ENCODE measurements around the gene ETV5. TPM values are rescaled to one million over a fixed set of nuclear protein-coding genes. Genes with fewer than 3 reads are reported as not detected.

Gene ETV5
- total RNA-seq, 1 donor from 2014 or later, result 16.3 TPM

DNA sequence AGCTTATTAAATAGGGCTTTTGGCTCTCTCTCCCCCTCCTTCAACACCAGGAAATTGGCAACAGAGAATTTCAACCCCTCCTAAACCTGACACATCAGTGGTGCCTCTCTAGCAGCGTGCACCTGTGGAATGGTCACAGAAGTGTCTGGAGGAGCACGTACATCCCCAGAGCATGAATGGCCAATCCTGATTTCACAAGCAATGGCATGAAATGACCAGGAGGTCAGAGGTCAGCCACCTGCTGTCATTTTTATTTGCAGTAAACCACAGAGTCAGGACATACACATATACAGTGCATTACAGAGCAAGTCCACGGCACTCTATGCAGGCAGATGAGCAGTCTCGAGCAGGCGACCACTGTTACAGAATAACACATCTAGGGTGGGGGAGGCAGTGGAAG, 25.1 kb upstream of the ETV5 start:
- H3K9ac ChIP-seq, result no peak overlapping the region
- no peaks in the 10 kb centered on the region for H3K79me2 ChIP-seq (ENCODE audit: low read depth)
- no peaks in the 10 kb centered on the region for H3K36me3 ChIP-seq
- H4K20me1 ChIP-seq (ENCODE audit: low read depth), result no peaks in the 10 kb centered on the region
- no peak overlapping the region for H3K27ac Mint-ChIP-seq
- H3K4me1 ChIP-seq, result no peaks in the 10 kb centered on the region
- H3K4me1 Mint-ChIP-seq, result peaks cover 25% of the 10 kb centered on the region
- no peak overlapping the region for H3K27ac ChIP-seq
- no peak overlapping the region for H2AFZ ChIP-seq (replicated peaks)
- H3K4me3 ChIP-seq, result no peak overlapping the region
- no peak overlapping the region for H3K4me2 ChIP-seq
- no peaks in the 10 kb centered on the region for H3K9me3 ChIP-seq (ENCODE audit: low read depth)
- H3K36me3 Mint-ChIP-seq, result no peaks in the 10 kb centered on the region
- H3K27me3 Mint-ChIP-seq (ENCODE audit: insufficient read depth, low read depth), result peaks cover 10% of the 10 kb centered on the region
- TF ChIP-seq, protein P1, sequence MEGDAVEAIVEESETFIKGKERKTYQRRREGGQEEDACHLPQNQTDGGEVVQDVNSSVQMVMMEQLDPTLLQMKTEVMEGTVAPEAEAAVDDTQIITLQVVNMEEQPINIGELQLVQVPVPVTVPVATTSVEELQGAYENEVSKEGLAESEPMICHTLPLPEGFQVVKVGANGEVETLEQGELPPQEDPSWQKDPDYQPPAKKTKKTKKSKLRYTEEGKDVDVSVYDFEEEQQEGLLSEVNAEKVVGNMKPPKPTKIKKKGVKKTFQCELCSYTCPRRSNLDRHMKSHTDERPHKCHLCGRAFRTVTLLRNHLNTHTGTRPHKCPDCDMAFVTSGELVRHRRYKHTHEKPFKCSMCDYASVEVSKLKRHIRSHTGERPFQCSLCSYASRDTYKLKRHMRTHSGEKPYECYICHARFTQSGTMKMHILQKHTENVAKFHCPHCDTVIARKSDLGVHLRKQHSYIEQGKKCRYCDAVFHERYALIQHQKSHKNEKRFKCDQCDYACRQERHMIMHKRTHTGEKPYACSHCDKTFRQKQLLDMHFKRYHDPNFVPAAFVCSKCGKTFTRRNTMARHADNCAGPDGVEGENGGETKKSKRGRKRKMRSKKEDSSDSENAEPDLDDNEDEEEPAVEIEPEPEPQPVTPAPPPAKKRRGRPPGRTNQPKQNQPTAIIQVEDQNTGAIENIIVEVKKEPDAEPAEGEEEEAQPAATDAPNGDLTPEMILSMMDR (IDR thresholded peaks at IDR 0.05), result no peak
- TF ChIP-seq EZH2phosphoT487 (IDR thresholded peaks at IDR 0.05) (no peak), EZH2 (IDR thresholded peaks at IDR 0.05) (no peak)
- H3K27me3 ChIP-seq, result no peaks in the 10 kb centered on the region
- no peaks in the 10 kb centered on the region for H3F3A ChIP-seq (ENCODE audit: low read depth)
- H3K9me3 Mint-ChIP-seq, result no peaks in the 10 kb centered on the region
- no peak for DNase-seq (ENCODE audit: low spot score)
- H3K4me3 Mint-ChIP-seq, result peak overlapping the region; percentile 11

DNA sequence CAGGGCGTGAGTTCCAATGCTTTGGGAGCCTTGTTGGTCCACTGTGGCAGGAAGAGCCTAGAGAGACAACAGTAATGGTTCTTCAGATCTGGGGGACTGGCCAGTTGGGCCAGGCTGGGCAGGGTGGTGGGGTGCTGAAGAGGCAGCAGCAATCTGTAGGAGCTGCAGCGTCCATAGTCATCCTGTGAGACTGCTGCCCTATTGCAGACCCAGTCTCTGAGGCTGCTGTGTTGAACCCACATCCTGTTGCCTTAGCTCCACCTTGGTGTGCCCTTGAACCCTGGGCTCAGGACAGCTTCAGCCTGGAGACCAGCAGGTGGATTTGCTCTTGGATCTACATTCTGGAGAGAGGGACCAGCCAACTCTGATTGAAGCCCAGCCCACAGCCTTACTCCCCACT, 23.6 kb upstream of the ETV5 start:
- Histone ChIP-seq H3K9ac (no peak overlapping the region), H3K4me1 (no peaks in the 10 kb centered on the region), H3K36me3 (no peaks in the 10 kb centered on the region), H3K9me3 (ENCODE audit: low read depth) (no peaks in the 10 kb centered on the region), H4K20me1 (ENCODE audit: low read depth) (no peaks in the 10 kb centered on the region), H3K4me3 (no peak overlapping the region), H3F3A (ENCODE audit: low read depth) (no peaks in the 10 kb centered on the region), H3K27ac (no peak overlapping the region), H2AFZ (replicated peaks) (no peak overlapping the region), H3K79me2 (ENCODE audit: low read depth) (no peaks in the 10 kb centered on the region), H3K4me2 (no peak overlapping the region), H3K27me3 (no peaks in the 10 kb centered on the region)
- no peak overlapping the region for H3K4me3 Mint-ChIP-seq
- peaks cover 10% of the 10 kb centered on the region for H3K27me3 Mint-ChIP-seq (ENCODE audit: insufficient read depth, low read depth)
- H3K9me3 Mint-ChIP-seq, result no peaks in the 10 kb centered on the region
- peaks cover 29% of the 10 kb centered on the region for H3K4me1 Mint-ChIP-seq
- H3K27ac Mint-ChIP-seq, result no peak overlapping the region
- DNase-seq (ENCODE audit: low spot score), result no peak
- no peaks in the 10 kb centered on the region for H3K36me3 Mint-ChIP-seq
- TF ChIP-seq, protein P1 (IDR thresholded peaks at IDR 0.05), result no peak
- no peak for TF ChIP-seq EZH2 (IDR thresholded peaks at IDR 0.05)
- no peak for TF ChIP-seq EZH2phosphoT487 (IDR thresholded peaks at IDR 0.05)

DNA sequence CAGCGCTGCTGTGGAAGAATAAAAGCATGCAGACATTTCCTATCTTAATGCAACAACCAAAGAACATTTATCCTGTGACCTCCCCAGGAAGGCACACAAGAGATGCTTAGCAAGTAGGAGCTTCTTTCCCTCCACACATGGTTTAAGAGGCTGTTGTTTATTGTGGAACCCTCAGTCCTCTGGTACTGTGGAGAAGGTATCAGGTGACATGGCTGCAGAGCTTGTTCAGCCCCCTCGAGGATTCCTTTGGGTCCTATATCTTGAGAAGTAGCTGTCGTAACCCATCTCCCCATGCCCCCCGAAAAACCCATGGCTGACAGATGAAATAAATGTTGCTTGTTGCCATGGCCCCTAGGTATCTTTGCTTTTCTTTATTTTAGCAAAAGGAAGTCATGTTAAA, 20.3 kb upstream of the ETV5 start:
- DNase-seq (ENCODE audit: low spot score), result no peak
- Histone ChIP-seq H3K9ac (no peak overlapping the region), H3K4me3 (no peak overlapping the region), H3K4me2 (no peak overlapping the region), H2AFZ (replicated peaks) (no peak overlapping the region), H3K9me3 (ENCODE audit: low read depth) (no peaks in the 10 kb centered on the region), H3K79me2 (ENCODE audit: low read depth) (no peaks in the 10 kb centered on the region), H3K27me3 (no peaks in the 10 kb centered on the region), H3F3A (ENCODE audit: low read depth) (no peaks in the 10 kb centered on the region), H3K36me3 (no peaks in the 10 kb centered on the region), H3K27ac (no peak overlapping the region), H3K4me1 (peaks cover 4% of the 10 kb centered on the region), H4K20me1 (ENCODE audit: low read depth) (no peaks in the 10 kb centered on the region)
- TF ChIP-seq, protein P1 (IDR thresholded peaks at IDR 0.05), result no peak
- TF ChIP-seq EZH2phosphoT487 (IDR thresholded peaks at IDR 0.05) (no peak), EZH2 (IDR thresholded peaks at IDR 0.05) (no peak)
- H3K9me3 Mint-ChIP-seq, result no peaks in the 10 kb centered on the region
- peaks cover 28% of the 10 kb centered on the region for H3K4me1 Mint-ChIP-seq
- H3K27me3 Mint-ChIP-seq (ENCODE audit: insufficient read depth, low read depth), result peaks cover 15% of the 10 kb centered on the region
- no peak overlapping the region for H3K27ac Mint-ChIP-seq
- no peaks in the 10 kb centered on the region for H3K36me3 Mint-ChIP-seq
- H3K4me3 Mint-ChIP-seq, result no peak overlapping the region

All from neural progenitor cell (in vitro differentiated cells).